GM21786 (cell line): ENCODE results near the gene COX19.
"Not testable (repeated sequence)": the region's sequence is repeated elsewhere in the genome, so short reads cannot be mapped to it uniquely, and the experiment has no call there.

Experiments used
- ATAC-seq: cut with Tn5 transposase; IDR thresholded peaks from one replicate; pipeline ENCODE4 v1.9.1; 2021; ENCODE audit not compliant: unreplicated experiment

The COX19 gene

GRCh38 chr7:962401-963081 lies 12.8 kb downstream of the COX19 start:
- no peak for ATAC-seq

DNA sequence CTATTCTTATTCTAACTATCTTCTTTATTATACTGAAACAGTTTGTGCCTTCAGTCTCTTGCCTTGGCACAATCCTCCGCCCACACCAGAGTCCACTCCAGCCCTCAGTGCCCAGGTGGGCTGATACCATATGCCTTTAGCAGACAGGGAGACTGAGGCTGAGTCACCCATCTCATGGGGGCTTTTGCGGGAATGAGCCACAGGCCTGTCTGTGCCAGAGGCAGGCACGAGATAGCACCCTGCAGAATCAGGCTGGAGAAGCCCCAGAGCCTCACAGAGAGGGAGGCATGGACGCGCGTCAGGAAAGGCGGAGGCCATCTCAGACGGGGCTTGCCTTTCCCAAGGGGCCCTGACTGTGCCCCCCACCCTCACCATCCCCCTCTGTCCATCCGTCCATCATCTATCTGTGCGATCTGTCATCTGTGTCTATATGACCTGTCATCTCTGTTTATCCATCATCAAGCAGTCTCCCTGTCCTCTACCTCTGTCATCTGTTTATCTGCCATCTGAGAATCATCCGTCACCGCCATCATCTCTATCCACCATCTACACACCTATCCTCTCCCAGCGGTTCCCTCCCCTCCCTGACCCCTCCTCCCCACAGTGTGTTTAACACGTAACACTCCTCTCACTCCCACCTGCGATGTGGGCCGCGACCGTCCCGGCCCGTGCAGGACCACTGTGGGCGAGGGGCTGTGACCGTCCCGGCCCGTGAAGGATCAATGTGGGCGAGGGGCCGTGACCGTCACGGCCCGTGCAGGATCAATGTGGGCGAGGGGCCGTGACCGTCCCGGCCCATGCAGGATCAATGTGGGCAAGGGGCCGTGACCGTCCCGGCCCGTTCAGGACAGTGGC lies 13.6 kb downstream of the COX19 start:
- ATAC-seq: no peak

- ATAC-seq: not testable (repeated sequence)
Measured at GRCh38 chr7:960972-961371, 14.4 kb downstream of the COX19 start.

DNA sequence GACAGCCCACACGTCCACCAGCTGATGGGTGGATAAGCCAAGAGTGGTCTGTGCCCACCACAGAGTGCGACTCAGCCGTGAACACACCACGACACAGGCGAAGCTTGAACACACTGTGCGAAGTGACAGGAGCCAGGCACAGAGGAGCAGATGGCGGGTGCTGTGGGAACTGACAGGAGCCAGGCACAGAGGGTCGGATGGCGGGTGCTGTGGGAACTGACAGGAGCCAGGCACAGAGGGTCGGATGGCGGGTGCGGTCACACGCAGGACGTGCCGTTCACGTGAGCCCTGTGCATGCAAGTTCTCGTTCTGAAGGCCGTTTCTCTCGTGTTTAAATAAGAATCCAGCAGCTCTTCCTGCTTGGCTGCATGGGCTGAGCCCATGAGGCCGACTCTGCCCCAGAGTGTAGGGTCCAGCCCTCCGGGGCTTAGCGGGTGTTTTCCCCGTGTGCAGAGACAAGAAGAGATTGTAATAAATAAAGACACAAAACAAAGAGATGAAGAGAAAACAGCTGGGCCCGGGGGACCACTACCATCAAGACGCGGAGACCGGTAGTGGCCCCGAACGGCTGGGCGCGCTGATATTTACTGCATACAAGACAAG lies 15.0 kb downstream of the COX19 start:
- no peak for ATAC-seq

DNA sequence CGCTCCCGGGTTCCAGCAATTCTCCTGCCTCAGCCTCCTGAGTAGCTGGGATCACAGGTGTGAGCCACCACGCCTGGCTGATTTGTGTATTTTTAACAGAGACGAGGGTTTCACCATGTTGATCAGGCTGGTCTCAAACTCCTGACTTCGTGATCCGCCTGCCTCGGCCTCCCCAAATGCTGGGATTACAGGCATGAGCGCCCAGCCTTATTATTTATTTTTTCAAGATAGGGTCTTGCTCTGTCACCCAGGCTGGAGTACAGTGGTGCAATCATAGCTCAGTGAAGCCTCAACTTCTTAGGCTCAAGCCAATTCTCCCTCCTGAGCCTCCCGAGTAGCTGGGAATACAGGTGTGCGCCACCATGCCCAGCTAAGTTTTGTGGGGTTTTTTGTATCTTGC lies 15.6 kb downstream of the COX19 start:
- ATAC-seq: not testable (repeated sequence)

DNA sequence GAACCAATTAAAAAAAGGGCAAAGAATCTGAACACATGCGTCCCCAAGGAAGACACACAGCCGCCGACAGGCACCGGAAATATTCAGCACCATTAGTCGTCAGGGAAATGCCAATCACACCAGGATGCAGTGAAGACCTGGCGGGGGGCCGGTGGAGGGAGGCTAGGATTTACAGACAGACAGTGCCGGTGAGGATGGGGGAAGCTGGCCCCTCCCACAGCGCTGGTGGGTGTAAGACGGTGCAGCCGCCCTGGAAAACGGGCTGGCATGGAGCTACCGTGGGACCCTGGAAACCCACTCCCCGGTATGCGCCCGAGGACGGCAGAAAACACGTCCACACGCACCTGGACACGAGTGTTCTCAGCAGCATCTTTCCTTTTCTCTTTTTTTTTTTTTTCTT lies 16.1 kb downstream of the COX19 start:
- ATAC-seq: no peak

- no peak for ATAC-seq
Measured at GRCh38 chr7:958221-959200, 16.8 kb downstream of the COX19 start.

DNA sequence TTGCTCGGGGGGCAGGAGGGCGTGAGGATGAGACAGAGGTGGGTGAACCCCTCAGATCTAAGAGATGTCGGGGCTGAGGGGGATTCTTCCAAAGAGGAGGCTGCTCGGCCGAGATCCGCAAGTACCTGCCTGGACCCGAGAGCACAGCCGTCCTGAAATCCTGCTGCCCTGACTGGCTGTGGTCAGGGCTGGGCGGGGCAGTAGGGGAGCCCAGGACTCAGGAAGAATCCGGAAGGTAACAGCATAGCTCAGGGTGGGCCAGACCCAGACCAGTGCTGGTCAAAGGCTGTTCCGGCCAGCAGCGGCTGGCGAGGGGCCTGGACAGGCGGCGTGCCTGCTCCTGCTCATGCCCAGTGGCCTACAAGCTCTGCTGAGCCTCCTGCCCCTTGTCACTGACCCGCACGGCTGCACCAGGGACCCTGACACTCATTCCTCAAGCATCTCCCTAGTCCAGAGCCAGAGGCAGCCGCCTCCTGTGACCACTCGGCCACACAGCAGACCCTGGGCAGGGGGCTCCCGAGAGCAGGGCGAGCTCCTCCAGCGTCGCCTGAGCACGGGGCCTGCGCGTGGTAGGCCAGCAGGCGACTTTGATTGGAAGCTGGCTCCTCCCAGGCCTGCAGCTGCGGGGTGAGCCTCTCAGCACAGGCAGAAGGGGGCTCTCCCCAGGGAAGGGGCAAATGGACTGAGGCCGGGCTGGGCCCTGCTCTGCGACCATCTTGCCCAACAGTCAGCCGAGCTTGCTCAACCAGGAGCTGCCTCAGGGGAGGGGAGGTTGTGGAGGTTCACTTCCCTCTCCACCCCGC lies 17.7 kb downstream of the COX19 start:
- no peak for ATAC-seq

GRCh38 chr7:956031-956430 lies 19.3 kb downstream of the COX19 start:
- ATAC-seq: no peak

DNA sequence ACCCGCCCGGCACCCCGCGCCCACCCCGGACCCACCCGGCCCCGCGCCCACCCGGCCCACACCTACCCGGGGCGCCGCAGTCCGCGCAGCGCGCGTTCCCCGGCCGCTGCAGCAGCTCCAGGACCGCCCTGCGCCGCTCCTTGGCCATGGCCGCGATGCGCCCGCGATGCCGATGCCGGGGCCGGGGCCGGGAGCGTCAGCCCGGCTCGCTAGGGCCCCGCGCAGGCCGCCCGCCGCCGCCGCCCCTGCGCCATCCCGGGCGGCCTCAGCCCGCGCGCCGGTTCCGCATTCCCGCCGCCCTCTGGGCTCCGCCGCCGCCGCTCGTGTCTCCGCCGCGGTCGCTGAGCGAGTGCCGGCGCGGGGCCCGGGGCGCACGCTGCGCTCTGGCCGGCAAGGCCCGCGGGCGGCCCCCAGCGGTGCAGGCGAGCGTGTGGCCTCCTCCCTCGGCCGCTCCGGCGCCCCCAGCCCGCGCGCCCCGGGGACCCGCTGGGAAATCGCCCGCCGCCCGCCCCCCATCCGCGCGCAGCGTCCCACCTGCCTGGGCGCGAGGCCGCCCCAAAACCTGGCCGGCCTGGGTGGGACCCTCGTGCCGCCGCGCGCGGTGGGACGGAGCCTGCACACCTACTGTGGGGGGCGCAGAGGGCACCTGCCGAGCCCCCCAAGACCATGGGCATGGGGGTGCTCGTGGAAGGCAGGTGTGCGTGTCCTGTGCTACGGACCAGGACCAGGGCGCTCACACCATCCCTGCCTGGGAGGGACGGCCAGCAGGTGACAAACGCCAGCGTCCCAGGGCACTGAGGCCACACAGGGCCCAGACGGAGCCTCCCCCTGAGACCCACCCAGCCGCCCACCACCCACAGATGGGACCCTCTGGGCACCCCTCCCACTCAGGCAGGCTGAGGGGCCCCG lies 20.8 kb downstream of the COX19 start, which contains the start of gene ADAP1:
TSS of gene ADAP1 (minus strand) at position 351 of the 909 bp plus-strand sequence. CDS start at position 148, 203 bp downstream.
- no peak for ATAC-seq

DNA sequence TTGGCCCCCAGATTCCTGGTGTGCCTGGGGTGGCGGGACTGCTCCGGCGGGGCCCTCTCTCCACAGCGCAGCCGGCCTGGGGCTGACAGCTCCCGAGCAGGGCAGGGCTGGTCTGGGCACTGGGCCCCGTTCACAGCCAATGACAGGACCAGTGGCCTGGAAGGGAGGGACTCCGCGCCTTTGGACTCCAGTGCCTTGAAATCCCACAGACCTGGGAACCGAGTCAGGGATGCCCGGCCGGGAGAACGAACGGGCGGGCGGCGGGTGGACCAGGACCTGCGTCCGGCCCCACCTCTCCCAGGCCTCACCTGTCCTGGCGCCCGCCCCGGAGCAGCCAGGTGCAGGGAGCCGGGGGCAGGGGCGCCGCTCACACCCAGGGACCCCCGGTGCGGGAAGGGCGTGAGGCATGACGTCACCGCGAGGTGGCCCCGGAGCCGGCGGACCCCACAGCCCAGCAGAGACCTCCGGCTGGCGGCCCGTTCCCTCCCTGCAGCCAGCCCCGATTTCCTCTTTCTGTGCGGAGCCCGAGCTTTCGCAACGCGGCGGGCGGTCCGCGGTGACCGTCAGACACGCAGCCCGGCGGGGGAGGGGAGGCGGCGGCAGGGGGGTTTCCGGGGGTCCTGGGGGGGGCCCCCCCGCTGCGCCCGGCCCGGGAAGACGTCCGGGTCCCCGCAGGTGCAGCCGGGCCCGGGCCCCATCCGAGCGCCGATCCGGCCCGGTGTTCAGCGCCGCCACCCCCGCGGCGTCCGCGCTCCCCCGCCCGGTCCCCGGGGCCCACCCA lies 21.6 kb downstream of the COX19 start:
- no peak for ATAC-seq

GRCh38 chr7:952548-953441 lies 22.6 kb downstream of the COX19 start:
- no peak for ATAC-seq

- no peak for ATAC-seq
Measured at GRCh38 chr7:951881-952547, 23.3 kb downstream of the COX19 start.

GRCh38 chr7:949021-949934 lies 26.1 kb downstream of the COX19 start:
- no peak for ATAC-seq

DNA sequence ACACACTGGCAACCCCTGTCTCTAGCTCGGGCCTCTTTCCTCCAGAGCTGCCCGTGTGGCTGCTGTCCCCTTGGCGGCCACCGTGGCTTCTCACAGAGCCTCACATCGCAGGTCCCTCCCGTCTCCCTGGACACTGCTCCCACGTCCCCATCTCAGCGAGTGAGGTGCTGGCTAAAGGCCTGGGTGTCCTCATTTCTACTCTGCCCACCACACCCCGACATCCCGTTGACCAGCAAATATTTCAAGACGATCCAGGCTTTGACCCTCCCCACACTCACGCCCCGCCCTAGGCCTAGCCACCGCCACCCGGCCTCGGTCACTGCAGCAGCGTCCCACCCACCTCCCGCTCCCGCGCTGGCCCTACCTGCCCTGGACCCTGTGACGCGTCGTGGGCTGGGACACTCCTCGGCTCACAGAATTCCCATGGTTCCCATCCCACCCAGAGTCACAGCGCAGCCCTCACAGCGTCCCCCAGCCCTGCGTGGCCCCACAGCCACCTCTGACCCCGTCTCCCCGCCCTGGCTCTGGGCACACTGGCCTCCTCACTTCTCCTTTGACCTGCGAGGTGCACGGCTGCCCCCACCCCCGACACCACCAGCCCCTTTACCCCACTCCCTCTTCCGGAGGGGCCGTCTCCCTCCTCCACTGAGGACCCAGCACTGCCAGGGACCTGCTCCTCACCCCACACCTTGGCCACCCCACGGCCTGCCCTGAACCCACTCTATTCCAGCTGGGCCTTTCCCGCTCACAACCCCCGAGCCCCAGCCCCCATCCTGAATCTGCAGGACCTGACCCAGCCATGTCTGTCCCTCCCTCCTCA lies 27.7 kb downstream of the COX19 start:
- no peak for ATAC-seq
